Measurements from ENCODE around the gene LINGO1.

LINGO1 gene

GRCh38 chr15:77567202-77567601 lies 65.5 kb downstream of the LINGO1 start:
- H3K36me3 ChIP-seq (replicated peaks in 1 of 2; ENCODE audit: control insufficient read depth in 2 of 2, insufficient read depth in 2 of 2, low read length in 2 of 2) = no peaks in the 10 kb centered on the region

GRCh38 chr15:77566092-77566491 lies 66.6 kb downstream of the LINGO1 start:
- Histone ChIP-seq H3K9me3 (replicated peaks in 1 of 2; ENCODE audit: control insufficient read depth in 2 of 2, insufficient read depth in 1 of 2, low read depth in 1 of 2, low read length in 2 of 2) (no peaks in the 10 kb centered on the region), H3K23ac (ENCODE audit: low read depth, low read length, poor library complexity) (no peak overlapping the region), H3K4me2 (ENCODE audit: insufficient read depth, low read length, poor library complexity, severe bottlenecking) (no peak overlapping the region), H3K14ac (ENCODE audit: low read length) (no peak overlapping the region), H2BK15ac (ENCODE audit: low read length) (no peak overlapping the region), H2BK12ac (ENCODE audit: low read length) (no peak overlapping the region), H3K79me1 (ENCODE audit: low read depth, low read length) (no peaks in the 10 kb centered on the region), H2BK120ac (ENCODE audit: low read depth, low read length) (no peak overlapping the region), H4K91ac (ENCODE audit: low read depth, low read length, poor library complexity) (no peak overlapping the region), H3K4ac (ENCODE audit: low read length) (no peak overlapping the region), H3K4me1 (ENCODE audit: control insufficient read depth in 2 of 2, insufficient read depth in 1 of 2, low read depth in 1 of 2, low read length in 2 of 2) (peaks cover 25 to 28% of the 10 kb centered on the region in 2 donors), H3K36me3 (replicated peaks in 1 of 2; ENCODE audit: control insufficient read depth in 2 of 2, insufficient read depth in 2 of 2, low read length in 2 of 2) (no peaks in the 10 kb centered on the region), H3K27me3 (ENCODE audit: control insufficient read depth in 3 of 3, insufficient read depth in 3 of 3, low read depth in 1 of 3, low read length in 3 of 3) (no peaks in the 10 kb centered on the region), H3K4me3 (ENCODE audit: low read length in 2 of 2) (no peak overlapping the region), H2AFZ (ENCODE audit: low read length) (no peak overlapping the region), H2BK5ac (ENCODE audit: low read length) (no peak overlapping the region), H3K27ac (replicated peaks; ENCODE audit: low read length) (no peak overlapping the region), H3K18ac (ENCODE audit: low read length) (no peak overlapping the region), H3K9ac (ENCODE audit: low read depth, low read length, poor library complexity) (no peak overlapping the region), H4K8ac (ENCODE audit: low read depth, low read length) (no peak overlapping the region), H2AK5ac (ENCODE audit: low read depth, low read length) (no peak overlapping the region)
- no peak for DNase-seq (ENCODE audit: low spot score)
- no CpG with 5 or more reads among the region's 4 CpGs for WGBS, 2 donors (ENCODE audit: extremely low coverage in 2 of 2, insufficient read length in 2 of 2, insufficient replicate concordance in 1 of 2)

More at GRCh38 chr15:77567202-77567601, 65.5 kb downstream of the LINGO1 start:
- Histone ChIP-seq H3K4me1 (ENCODE audit: control insufficient read depth in 2 of 2, insufficient read depth in 1 of 2, low read depth in 1 of 2, low read length in 2 of 2) (peaks cover 25 to 28% of the 10 kb centered on the region in 2 donors), H2BK15ac (ENCODE audit: low read length) (peak overlapping the region; percentile 32), H3K4me2 (ENCODE audit: insufficient read depth, low read length, poor library complexity, severe bottlenecking) (no peak overlapping the region), H3K18ac (ENCODE audit: low read length) (peak overlapping the region; percentile 54), H3K9ac (ENCODE audit: low read depth, low read length, poor library complexity) (no peak overlapping the region), H3K27me3 (ENCODE audit: control insufficient read depth in 3 of 3, insufficient read depth in 3 of 3, low read depth in 1 of 3, low read length in 3 of 3) (no peaks in the 10 kb centered on the region), H3K4me3 (ENCODE audit: low read length in 2 of 2) (peak overlapping the region in 1 of 2 donors; percentile 7), H3K27ac (replicated peaks; ENCODE audit: low read length) (no peak overlapping the region), H3K79me1 (ENCODE audit: low read depth, low read length) (no peaks in the 10 kb centered on the region), H2AFZ (ENCODE audit: low read length) (no peak overlapping the region), H3K4ac (ENCODE audit: low read length) (no peak overlapping the region), H2BK5ac (ENCODE audit: low read length) (peak overlapping the region; percentile 57), H3K9me3 (replicated peaks in 1 of 2; ENCODE audit: control insufficient read depth in 2 of 2, insufficient read depth in 1 of 2, low read depth in 1 of 2, low read length in 2 of 2) (no peaks in the 10 kb centered on the region), H4K8ac (ENCODE audit: low read depth, low read length) (no peak overlapping the region), H2BK12ac (ENCODE audit: low read length) (no peak overlapping the region), H2BK120ac (ENCODE audit: low read depth, low read length) (no peak overlapping the region), H2AK5ac (ENCODE audit: low read depth, low read length) (peak overlapping the region; percentile 72), H3K23ac (ENCODE audit: low read depth, low read length, poor library complexity) (peak overlapping the region; percentile 35), H3K14ac (ENCODE audit: low read length) (peak overlapping the region; percentile 11), H4K91ac (ENCODE audit: low read depth, low read length, poor library complexity) (no peak overlapping the region)
- no CpG with 5 or more reads among the region's 10 CpGs for WGBS, 2 donors (ENCODE audit: extremely low coverage in 2 of 2, insufficient read length in 2 of 2, insufficient replicate concordance in 1 of 2)
- DNase-seq (ENCODE audit: low spot score) = no peak

GRCh38 chr15:77565378-77565915 lies 67.3 kb downstream of the LINGO1 start:
- H3K36me3 ChIP-seq (replicated peaks in 1 of 2; ENCODE audit: control insufficient read depth in 2 of 2, insufficient read depth in 2 of 2, low read length in 2 of 2) = no peaks in the 10 kb centered on the region
- peak overlapping the region; percentile 68 for H3K18ac ChIP-seq (ENCODE audit: low read length)
- peak overlapping the region; percentile 25 for H3K14ac ChIP-seq (ENCODE audit: low read length)
- peak overlapping the region; percentile 43 for H2AK5ac ChIP-seq (ENCODE audit: low read depth, low read length)
- no peak overlapping the region for H3K9ac ChIP-seq (ENCODE audit: low read depth, low read length, poor library complexity)
- H3K9me3 ChIP-seq (replicated peaks in 1 of 2; ENCODE audit: control insufficient read depth in 2 of 2, insufficient read depth in 1 of 2, low read depth in 1 of 2, low read length in 2 of 2) = no peaks in the 10 kb centered on the region
- H3K23ac ChIP-seq (ENCODE audit: low read depth, low read length, poor library complexity) = peak overlapping the region; percentile 39
- H3K4me3 ChIP-seq (ENCODE audit: low read length in 2 of 2) = no peak overlapping the region
- no peak overlapping the region for H2BK5ac ChIP-seq (ENCODE audit: low read length)
- H2BK120ac ChIP-seq (ENCODE audit: low read depth, low read length) = no peak overlapping the region
- no peak overlapping the region for H3K4ac ChIP-seq (ENCODE audit: low read length)
- DNase-seq (ENCODE audit: low spot score) = no peak
- H3K4me2 ChIP-seq (ENCODE audit: insufficient read depth, low read length, poor library complexity, severe bottlenecking) = no peak overlapping the region
- H2BK15ac ChIP-seq (ENCODE audit: low read length) = peak overlapping the region; percentile 65
- no peak overlapping the region for H4K8ac ChIP-seq (ENCODE audit: low read depth, low read length)
- H4K91ac ChIP-seq (ENCODE audit: low read depth, low read length, poor library complexity) = peak overlapping the region; percentile 17
- no peaks in the 10 kb centered on the region for H3K79me1 ChIP-seq (ENCODE audit: low read depth, low read length)
- WGBS, 2 donors (ENCODE audit: extremely low coverage in 2 of 2, insufficient read length in 2 of 2, insufficient replicate concordance in 1 of 2) = no CpG with 5 or more reads among the region's 25 CpGs
- H2BK12ac ChIP-seq (ENCODE audit: low read length) = no peak overlapping the region
- H2AFZ ChIP-seq (ENCODE audit: low read length) = peak overlapping the region; percentile 32
- no peak overlapping the region for H3K27ac ChIP-seq (replicated peaks; ENCODE audit: low read length)
- no peaks in the 10 kb centered on the region for H3K27me3 ChIP-seq (ENCODE audit: control insufficient read depth in 3 of 3, insufficient read depth in 3 of 3, low read depth in 1 of 3, low read length in 3 of 3)
- H3K4me1 ChIP-seq (ENCODE audit: control insufficient read depth in 2 of 2, insufficient read depth in 1 of 2, low read depth in 1 of 2, low read length in 2 of 2) = peaks cover 25 to 28% of the 10 kb centered on the region in 2 donors

DNA sequence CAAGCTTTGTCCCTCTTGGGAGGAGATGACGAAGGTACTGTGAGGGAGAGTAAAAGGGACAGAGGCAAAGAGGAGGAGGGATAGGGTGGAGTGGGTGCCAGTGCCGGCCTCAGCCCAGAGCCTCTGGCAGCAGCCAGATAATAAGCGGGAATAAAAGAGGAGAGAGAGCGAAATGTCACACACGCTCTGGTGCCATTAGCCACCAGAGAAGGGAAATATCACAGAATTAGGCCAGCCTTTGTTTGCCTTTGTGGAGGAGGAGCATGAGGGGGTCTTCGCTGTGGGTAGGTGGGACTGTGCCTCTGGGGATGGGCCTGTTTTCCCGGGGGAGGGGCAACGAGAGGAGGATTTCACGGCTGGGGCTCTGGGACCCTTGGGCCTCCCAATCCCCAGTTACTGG lies 67.8 kb downstream of the LINGO1 start:
- Histone ChIP-seq H2BK120ac (ENCODE audit: low read depth, low read length) (no peak overlapping the region), H2AK5ac (ENCODE audit: low read depth, low read length) (no peak overlapping the region), H3K14ac (ENCODE audit: low read length) (no peak overlapping the region), H2BK5ac (ENCODE audit: low read length) (no peak overlapping the region), H3K36me3 (replicated peaks in 1 of 2; ENCODE audit: control insufficient read depth in 2 of 2, insufficient read depth in 2 of 2, low read length in 2 of 2) (no peaks in the 10 kb centered on the region), H2AFZ (ENCODE audit: low read length) (peak overlapping the region; percentile 32), H3K4me1 (ENCODE audit: control insufficient read depth in 2 of 2, insufficient read depth in 1 of 2, low read depth in 1 of 2, low read length in 2 of 2) (peaks cover 25 to 26% of the 10 kb centered on the region in 2 donors), H3K18ac (ENCODE audit: low read length) (peak overlapping the region; percentile 0), H4K91ac (ENCODE audit: low read depth, low read length, poor library complexity) (no peak overlapping the region), H3K9ac (ENCODE audit: low read depth, low read length, poor library complexity) (no peak overlapping the region), H3K4ac (ENCODE audit: low read length) (no peak overlapping the region), H2BK15ac (ENCODE audit: low read length) (no peak overlapping the region), H3K4me3 (ENCODE audit: low read length in 2 of 2) (no peak overlapping the region), H3K4me2 (ENCODE audit: insufficient read depth, low read length, poor library complexity, severe bottlenecking) (no peak overlapping the region), H3K27me3 (ENCODE audit: control insufficient read depth in 3 of 3, insufficient read depth in 3 of 3, low read depth in 1 of 3, low read length in 3 of 3) (no peaks in the 10 kb centered on the region), H3K9me3 (replicated peaks in 1 of 2; ENCODE audit: control insufficient read depth in 2 of 2, insufficient read depth in 1 of 2, low read depth in 1 of 2, low read length in 2 of 2) (no peaks in the 10 kb centered on the region), H3K27ac (replicated peaks; ENCODE audit: low read length) (no peak overlapping the region), H3K23ac (ENCODE audit: low read depth, low read length, poor library complexity) (no peak overlapping the region), H4K8ac (ENCODE audit: low read depth, low read length) (no peak overlapping the region), H2BK12ac (ENCODE audit: low read length) (no peak overlapping the region), H3K79me1 (ENCODE audit: low read depth, low read length) (no peaks in the 10 kb centered on the region)
- DNase-seq (ENCODE audit: low spot score) = no peak
- no CpG with 5 or more reads among the region's 9 CpGs for WGBS, 2 donors (ENCODE audit: extremely low coverage in 2 of 2, insufficient read length in 2 of 2, insufficient replicate concordance in 1 of 2)

All from neuronal stem cell (in vitro differentiated cells).